Measurements from ENCODE around the gene NRBF2.
"Not testable (repeated sequence)": the region's sequence is repeated elsewhere in the genome, so short reads cannot be mapped to it uniquely, and the experiment has no call there.

The NRBF2 gene

GRCh38 chr10:63133821-63134557, 861 bp downstream of the NRBF2 start:
- H3K4me1 Mint-ChIP-seq (ENCODE audit: low read depth) = peaks cover 49% of the 10 kb centered on the region
- peaks cover 36% of the 10 kb centered on the region for H3K36me3 Mint-ChIP-seq (ENCODE audit: low read depth)
- H3K27ac Mint-ChIP-seq = peak overlapping the region; percentile 95
- DNase-seq = no peak
- peaks cover 10% of the 10 kb centered on the region for H3K9me3 Mint-ChIP-seq
- peak overlapping the region; percentile 92 for H3K4me3 Mint-ChIP-seq
- H3K27me3 Mint-ChIP-seq = peaks cover 5% of the 10 kb centered on the region

- Mint-ChIP-seq H3K27me3 (no peaks in the 10 kb centered on the region), H3K36me3 (ENCODE audit: low read depth) (peaks cover 66% of the 10 kb centered on the region), H3K4me3 (no peak overlapping the region), H3K4me1 (ENCODE audit: low read depth) (peaks cover 75% of the 10 kb centered on the region), H3K9me3 (peaks cover 7% of the 10 kb centered on the region), H3K27ac (no peak overlapping the region)
- DNase-seq = no peak
These were observed 4.2 kb downstream of the NRBF2 start for GRCh38 chr10:63137306-63137705.

DNA sequence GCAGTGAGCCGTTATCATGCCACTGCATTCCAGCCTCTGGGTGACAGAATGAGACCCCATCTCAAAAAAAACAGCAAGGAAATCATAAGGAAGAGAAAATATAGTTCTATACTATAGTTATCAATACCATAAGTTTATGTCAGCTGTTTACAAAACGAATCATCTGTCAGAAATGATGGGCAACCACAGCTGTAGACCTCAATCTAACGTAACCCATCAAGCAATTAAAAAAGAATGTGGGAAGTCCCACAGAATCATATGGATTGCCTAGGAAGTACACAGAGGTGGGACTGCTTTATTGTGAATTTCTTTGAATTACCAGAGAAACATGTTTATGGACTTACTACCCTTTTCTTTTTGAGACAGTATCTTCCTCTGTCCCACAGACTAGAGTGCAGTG, 6.9 kb downstream of the NRBF2 start:
- Mint-ChIP-seq H3K36me3 (ENCODE audit: low read depth) (peaks cover 74% of the 10 kb centered on the region), H3K27me3 (no peaks in the 10 kb centered on the region), H3K4me3 (no peak overlapping the region), H3K27ac (no peak overlapping the region), H3K9me3 (no peaks in the 10 kb centered on the region), H3K4me1 (ENCODE audit: low read depth) (peaks cover 76% of the 10 kb centered on the region)
- no peak for DNase-seq

GRCh38 chr10:63142136-63142535, 9.0 kb downstream of the NRBF2 start:
- no peak for DNase-seq
- no peak overlapping the region for H3K4me3 Mint-ChIP-seq
- no peak overlapping the region for H3K27ac Mint-ChIP-seq
- H3K4me1 Mint-ChIP-seq (ENCODE audit: low read depth) = peaks cover 76% of the 10 kb centered on the region
- no peaks in the 10 kb centered on the region for H3K9me3 Mint-ChIP-seq
- H3K27me3 Mint-ChIP-seq = no peaks in the 10 kb centered on the region
- H3K36me3 Mint-ChIP-seq (ENCODE audit: low read depth) = peaks cover 74% of the 10 kb centered on the region

GRCh38 chr10:63143987-63144386, 10.9 kb downstream of the NRBF2 start:
- Mint-ChIP-seq H3K4me3 (no peak overlapping the region), H3K27ac (peak overlapping the region; percentile 73), H3K27me3 (no peaks in the 10 kb centered on the region), H3K9me3 (no peaks in the 10 kb centered on the region), H3K4me1 (ENCODE audit: low read depth) (peaks cover 74% of the 10 kb centered on the region), H3K36me3 (ENCODE audit: low read depth) (peaks cover 79% of the 10 kb centered on the region)
- no peak for DNase-seq

DNA sequence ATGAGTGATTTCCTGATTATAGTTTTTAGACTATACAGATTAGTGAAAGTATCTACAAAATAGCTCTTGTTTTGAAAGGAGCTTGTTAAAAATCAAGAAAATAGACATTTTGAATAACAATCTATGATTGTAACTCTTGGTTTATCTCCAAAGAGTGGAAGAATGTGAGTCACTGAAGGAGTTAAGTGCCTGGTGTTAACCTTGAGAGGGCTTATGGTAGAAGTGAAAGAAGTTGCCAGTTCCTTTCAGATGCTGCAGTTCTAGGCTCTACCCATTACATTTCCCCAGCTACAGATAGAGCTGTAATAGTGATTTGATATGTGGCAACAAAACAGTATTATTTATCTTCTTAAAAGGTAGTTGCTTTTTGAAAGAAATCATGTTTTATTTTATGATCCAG, 12.7 kb downstream of the NRBF2 start:
- no peak overlapping the region for H3K4me3 Mint-ChIP-seq
- DNase-seq = no peak
- no peaks in the 10 kb centered on the region for H3K9me3 Mint-ChIP-seq
- peak overlapping the region; percentile 68 for H3K27ac Mint-ChIP-seq
- H3K4me1 Mint-ChIP-seq (ENCODE audit: low read depth) = peaks cover 62% of the 10 kb centered on the region
- no peaks in the 10 kb centered on the region for H3K27me3 Mint-ChIP-seq
- H3K36me3 Mint-ChIP-seq (ENCODE audit: low read depth) = peaks cover 73% of the 10 kb centered on the region

DNA sequence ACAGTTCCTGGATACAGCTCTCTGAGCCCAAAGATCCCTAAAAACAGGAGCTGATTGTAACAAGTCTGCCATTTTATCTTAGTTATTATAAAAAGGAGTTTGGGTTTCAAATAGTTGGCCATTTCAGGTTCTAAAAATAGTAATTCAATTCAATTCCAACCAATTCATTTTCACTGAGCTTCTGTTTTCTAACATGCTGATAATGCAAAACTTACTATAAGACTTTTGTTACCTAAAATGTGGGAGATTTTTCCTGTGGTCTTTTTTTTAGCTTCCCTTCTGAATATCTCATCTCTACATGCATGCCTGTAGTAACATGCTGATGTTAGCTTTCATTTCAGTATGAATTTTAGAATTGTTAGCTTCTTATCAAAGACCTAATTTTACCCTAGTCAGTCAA, 13.4 kb downstream of the NRBF2 start:
- H3K4me1 Mint-ChIP-seq (ENCODE audit: low read depth) = peaks cover 57% of the 10 kb centered on the region
- H3K27me3 Mint-ChIP-seq = no peaks in the 10 kb centered on the region
- peaks cover 75% of the 10 kb centered on the region for H3K36me3 Mint-ChIP-seq (ENCODE audit: low read depth)
- H3K9me3 Mint-ChIP-seq = no peaks in the 10 kb centered on the region
- H3K27ac Mint-ChIP-seq = no peak overlapping the region
- no peak overlapping the region for H3K4me3 Mint-ChIP-seq
- no peak for DNase-seq

- no peak overlapping the region for H3K4me3 Mint-ChIP-seq
- peaks cover 35% of the 10 kb centered on the region for H3K4me1 Mint-ChIP-seq (ENCODE audit: low read depth)
These were observed 17.6 kb downstream of the NRBF2 start for GRCh38 chr10:63150745-63151144.

DNA sequence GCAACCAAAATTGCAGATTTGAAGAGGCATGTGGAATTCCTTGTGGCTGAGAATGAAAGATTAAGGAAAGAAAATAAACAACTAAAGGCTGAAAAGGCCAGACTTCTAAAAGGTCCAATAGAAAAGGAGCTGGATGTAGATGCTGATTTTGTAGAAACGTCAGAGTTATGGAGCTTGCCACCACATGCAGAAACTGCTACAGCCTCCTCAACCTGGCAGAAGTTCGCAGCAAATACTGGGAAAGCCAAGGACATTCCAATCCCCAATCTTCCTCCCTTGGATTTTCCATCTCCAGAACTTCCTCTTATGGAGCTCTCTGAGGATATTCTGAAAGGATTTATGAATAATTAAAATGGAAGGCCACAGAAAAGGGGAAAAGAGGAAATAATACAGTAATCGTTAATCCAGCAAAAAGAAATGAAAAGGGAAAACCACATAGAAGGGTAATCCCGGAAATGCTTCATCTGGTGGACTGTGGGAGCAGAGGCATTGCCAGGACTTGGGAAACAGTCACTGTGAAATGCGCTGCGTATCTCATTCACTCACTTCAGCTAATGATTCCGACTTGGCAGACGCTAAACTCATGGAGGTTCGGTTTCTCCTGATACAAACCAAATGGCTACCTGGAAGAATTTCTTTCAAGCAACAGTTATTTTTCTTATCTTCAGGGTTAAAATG, 20.9 kb downstream of the NRBF2 start:
- not testable (repeated sequence) for DNase-seq, H3K4me3 Mint-ChIP-seq, H3K9me3 Mint-ChIP-seq, H3K27me3 Mint-ChIP-seq, H3K27ac Mint-ChIP-seq
- Mint-ChIP-seq H3K4me1 (ENCODE audit: low read depth) (peaks cover 27% of the 10 kb centered on the region), H3K36me3 (ENCODE audit: low read depth) (peaks cover 69% of the 10 kb centered on the region)

More at GRCh38 chr10:63150745-63151144, 17.6 kb downstream of the NRBF2 start:
- no peak overlapping the region for H3K27ac Mint-ChIP-seq
- no peaks in the 10 kb centered on the region for H3K27me3 Mint-ChIP-seq
- H3K9me3 Mint-ChIP-seq = no peaks in the 10 kb centered on the region
- DNase-seq = no peak
- H3K36me3 Mint-ChIP-seq (ENCODE audit: low read depth) = peaks cover 90% of the 10 kb centered on the region

DNA sequence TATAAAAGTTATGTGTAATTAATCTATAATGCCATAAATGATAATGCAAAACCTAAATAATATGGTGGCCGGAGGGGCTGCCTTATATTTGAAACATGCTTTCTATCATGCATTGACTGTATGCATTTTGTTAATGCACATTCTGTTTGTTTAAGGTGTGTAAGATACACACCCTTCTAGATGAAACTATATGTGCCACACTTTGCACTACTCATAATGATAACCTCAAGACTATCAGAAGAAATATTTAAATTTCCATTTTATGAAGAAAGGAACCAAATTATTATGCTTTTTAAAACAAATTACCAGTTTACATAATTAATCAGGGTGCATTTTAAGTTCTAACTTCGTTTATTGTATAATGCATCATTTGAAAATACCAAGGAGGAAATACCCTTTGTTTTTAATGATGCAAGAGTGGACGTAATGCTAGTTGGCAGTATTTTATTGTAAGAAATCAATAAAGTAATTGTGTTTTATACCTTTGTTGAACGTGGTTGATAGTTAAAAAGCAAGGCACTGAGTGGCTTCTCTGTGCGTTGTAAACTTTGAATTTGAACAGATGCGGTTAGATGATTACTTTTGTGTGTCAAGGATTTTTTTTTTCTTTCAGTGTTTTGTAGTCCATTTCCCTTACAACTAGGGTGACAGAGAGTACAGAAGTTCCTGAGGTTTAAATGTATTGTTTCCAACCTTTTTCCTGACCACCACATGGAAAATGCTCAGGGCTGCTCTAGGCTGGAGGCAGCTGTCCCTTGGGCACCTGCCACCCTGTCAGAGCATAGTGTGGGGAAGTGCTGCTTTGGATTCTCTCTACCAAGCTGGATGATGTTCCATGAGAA, 21.6 kb downstream of the NRBF2 start:
- no peak overlapping the region for H3K4me3 Mint-ChIP-seq
- H3K36me3 Mint-ChIP-seq (ENCODE audit: low read depth) = peaks cover 62% of the 10 kb centered on the region
- DNase-seq = no peak
- H3K4me1 Mint-ChIP-seq (ENCODE audit: low read depth) = peaks cover 25% of the 10 kb centered on the region
- H3K27me3 Mint-ChIP-seq = no peaks in the 10 kb centered on the region
- H3K9me3 Mint-ChIP-seq = no peaks in the 10 kb centered on the region
- no peak overlapping the region for H3K27ac Mint-ChIP-seq

DNA sequence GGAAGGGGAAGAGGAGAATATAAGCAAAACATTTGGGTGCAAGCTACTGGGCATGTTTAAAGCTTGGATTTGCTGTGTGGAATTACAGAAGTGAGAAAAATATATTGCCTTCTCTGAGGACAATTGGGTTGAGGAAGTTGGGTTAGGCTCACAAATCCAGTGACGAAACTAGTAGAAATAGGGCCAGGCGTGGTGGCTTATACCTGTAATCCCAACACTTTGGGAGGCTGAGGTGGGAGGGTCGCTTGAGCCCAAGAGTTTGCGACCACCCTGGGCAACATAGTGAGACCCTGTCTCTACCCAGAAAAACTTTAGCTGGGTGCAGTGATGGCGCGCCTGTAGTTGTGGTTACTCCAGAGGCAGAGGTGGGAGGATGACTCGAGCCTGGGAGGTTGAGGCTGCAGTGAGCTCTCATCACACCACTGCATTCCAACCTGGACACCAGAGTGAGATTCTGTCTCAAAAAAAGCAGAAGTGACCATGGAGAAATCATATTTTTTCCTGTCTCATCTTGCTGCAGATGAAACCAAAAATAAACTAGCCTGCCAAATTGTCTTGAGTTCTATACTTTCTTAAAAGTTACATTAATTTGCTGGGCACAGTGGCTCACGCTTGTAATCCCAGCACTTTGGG, 22.4 kb downstream of the NRBF2 start:
- DNase-seq = no peak
- Mint-ChIP-seq H3K9me3 (no peaks in the 10 kb centered on the region), H3K27me3 (no peaks in the 10 kb centered on the region), H3K27ac (peak overlapping the region; percentile 64), H3K4me3 (no peak overlapping the region), H3K36me3 (ENCODE audit: low read depth) (peaks cover 60% of the 10 kb centered on the region), H3K4me1 (ENCODE audit: low read depth) (peaks cover 25% of the 10 kb centered on the region)

DNA sequence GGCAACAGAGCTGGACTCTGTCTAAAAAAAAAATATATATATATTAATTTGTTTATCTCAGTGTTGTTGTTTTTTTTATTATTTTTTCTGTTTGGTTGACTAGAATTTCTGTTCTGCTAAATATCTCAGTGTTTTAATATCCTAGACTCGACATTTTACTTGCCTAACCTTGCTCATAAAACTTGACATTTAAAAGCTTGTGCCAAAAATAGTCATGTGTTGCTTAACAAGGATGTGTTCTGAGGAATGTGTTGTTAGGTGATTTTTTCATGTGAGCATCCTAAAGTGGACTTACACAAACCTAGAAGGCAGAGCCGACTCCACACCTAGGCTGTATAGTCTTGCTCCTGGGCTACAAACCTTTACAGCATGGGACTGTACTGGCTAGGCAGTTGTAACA, 23.1 kb downstream of the NRBF2 start:
- peaks cover 53% of the 10 kb centered on the region for H3K36me3 Mint-ChIP-seq (ENCODE audit: low read depth)
- peaks cover 25% of the 10 kb centered on the region for H3K4me1 Mint-ChIP-seq (ENCODE audit: low read depth)
- H3K4me3 Mint-ChIP-seq = no peak overlapping the region
- DNase-seq = no peak
- H3K27me3 Mint-ChIP-seq = no peaks in the 10 kb centered on the region
- H3K27ac Mint-ChIP-seq = peak overlapping the region; percentile 14
- no peaks in the 10 kb centered on the region for H3K9me3 Mint-ChIP-seq

DNA sequence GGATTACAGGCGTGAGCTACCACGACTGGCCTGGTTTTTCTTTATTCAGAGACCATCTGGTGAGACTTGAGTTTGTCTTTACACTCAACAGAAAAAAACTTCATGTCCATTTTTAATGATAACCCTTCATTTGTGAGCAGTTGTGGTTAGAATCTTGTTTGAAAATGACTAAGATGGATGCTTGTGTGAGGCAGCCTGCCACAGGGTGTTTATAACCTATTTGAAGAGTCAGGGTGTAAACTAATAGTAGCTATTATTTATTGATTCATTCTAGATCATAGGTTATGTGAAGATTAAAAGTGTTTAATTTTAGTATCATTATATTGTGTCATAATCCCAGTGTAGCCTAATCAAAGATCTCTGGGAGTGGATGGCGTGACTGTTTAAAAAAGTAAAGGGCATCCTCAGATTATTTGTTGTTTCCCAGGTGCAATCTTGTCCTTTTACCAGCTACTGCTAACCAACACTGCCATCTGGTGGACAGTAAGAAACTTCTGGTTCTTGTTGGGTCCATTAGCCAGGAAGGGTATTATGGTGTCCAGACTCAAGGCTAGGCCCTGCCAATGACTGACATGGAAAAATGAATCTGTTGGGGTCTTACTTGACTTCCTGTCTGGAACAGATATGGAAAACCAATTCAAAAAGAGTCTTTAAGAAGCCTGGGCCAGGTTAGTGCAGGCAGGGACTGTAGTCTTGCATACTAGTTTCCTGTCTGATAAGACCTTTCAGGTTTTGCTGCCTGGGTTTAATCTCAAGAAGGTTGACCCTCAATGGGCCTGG, 24.9 kb downstream of the NRBF2 start:
- H3K27me3 Mint-ChIP-seq = no peaks in the 10 kb centered on the region
- H3K4me1 Mint-ChIP-seq (ENCODE audit: low read depth) = peaks cover 30% of the 10 kb centered on the region
- H3K4me3 Mint-ChIP-seq = no peak overlapping the region
- no peaks in the 10 kb centered on the region for H3K9me3 Mint-ChIP-seq
- H3K27ac Mint-ChIP-seq = no peak overlapping the region
- peak; percentile 41 for DNase-seq
- H3K36me3 Mint-ChIP-seq (ENCODE audit: low read depth) = peaks cover 40% of the 10 kb centered on the region

DNA sequence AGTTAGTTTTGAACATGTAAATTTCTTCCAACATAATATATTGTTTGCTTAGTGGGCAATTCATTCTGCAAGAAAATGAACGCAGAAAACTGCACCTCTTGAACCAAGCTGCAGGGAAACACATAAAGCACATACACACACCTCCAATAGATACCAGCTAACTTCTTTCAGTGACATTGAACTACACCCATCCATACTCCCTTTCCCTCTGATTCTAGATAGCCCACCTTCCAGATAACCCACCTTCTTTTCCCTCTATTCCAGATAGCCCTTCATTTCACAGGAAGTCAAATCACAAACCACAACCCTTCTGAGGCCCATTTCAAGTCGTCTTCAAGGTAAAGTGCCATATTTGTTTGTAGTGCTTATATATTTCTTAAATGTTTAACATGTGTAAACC, 28.5 kb downstream of the NRBF2 start:
- DNase-seq = no peak
- peak overlapping the region; percentile 45 for H3K27ac Mint-ChIP-seq
- H3K36me3 Mint-ChIP-seq (ENCODE audit: low read depth) = peaks cover 33% of the 10 kb centered on the region
- H3K4me1 Mint-ChIP-seq (ENCODE audit: low read depth) = peaks cover 18% of the 10 kb centered on the region
- H3K9me3 Mint-ChIP-seq = no peaks in the 10 kb centered on the region
- no peaks in the 10 kb centered on the region for H3K27me3 Mint-ChIP-seq
- H3K4me3 Mint-ChIP-seq = no peak overlapping the region

Measured in activated T-cell treated with anti-CD3 and anti-CD28 coated beads, Interleukin-2, amount 50 U/mL, for 24 hours (primary cell).